Aortic smooth muscle cell (primary cell): Measurements from ENCODE around the gene TTC9B. TPM values are rescaled to one million over a fixed set of nuclear protein-coding genes. Genes with fewer than 3 reads are reported as not detected.

Experiments used
- total RNA-seq: library from RNA; depleted of rRNA; stranded (reverse); fragments of >200 nt; gene quantifications from 2 replicates; pipeline ENCODE4 v1.2.3, GENCODE V29; 2014

The TTC9B gene
- total RNA-seq, result not detected in 2 replicates

DNA sequence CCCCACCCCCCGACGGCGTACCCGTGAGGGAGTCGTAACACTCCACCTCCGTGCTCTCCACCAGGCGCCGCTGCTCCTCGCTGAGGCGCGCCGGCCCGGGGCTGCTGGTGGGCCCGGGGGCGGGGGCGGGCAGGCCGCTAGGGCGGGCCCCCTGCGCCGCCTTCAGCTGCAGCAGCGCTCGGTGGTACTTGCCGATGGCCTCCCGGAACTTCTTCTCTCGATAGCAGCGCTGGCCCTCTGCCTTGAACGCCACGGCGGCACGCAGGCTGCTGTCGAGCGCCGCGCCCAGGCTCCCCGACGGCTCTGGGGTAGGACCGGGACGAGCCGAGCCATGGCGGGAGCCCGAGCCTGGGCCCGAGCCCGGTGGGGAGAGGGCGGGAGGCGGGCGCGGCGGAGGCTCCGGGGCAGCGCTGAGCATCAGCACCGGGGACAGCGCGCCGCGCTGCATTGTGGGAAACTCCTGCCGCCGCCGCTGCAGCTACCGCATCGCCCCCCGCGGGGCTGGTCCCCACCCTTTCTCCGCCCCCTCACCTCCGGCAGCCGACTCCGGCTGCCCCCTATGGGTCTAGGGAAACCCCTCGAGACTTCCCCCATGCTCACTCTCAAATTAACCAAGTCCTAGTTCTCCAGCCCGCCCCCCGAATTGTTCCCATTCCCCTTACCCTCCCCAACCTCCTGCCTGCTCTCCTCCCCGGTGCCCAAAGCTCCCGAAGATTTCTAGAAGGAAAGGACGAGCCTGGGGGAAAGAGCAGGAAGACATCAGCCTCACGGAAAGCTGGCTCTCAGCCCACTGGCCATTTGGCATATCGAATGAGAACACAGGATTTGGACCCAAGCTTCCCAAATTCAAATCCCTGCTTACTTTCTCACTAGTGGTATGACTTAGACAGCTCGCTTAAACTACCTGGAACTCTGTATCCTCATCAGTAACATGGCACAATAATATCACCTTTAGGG lies at the start of gene TTC9B:
TTC9B (minus strand) TSS at position 451 of the 957 bp plus-strand sequence; CDS start at position 448, 3 bp downstream.

DNA sequence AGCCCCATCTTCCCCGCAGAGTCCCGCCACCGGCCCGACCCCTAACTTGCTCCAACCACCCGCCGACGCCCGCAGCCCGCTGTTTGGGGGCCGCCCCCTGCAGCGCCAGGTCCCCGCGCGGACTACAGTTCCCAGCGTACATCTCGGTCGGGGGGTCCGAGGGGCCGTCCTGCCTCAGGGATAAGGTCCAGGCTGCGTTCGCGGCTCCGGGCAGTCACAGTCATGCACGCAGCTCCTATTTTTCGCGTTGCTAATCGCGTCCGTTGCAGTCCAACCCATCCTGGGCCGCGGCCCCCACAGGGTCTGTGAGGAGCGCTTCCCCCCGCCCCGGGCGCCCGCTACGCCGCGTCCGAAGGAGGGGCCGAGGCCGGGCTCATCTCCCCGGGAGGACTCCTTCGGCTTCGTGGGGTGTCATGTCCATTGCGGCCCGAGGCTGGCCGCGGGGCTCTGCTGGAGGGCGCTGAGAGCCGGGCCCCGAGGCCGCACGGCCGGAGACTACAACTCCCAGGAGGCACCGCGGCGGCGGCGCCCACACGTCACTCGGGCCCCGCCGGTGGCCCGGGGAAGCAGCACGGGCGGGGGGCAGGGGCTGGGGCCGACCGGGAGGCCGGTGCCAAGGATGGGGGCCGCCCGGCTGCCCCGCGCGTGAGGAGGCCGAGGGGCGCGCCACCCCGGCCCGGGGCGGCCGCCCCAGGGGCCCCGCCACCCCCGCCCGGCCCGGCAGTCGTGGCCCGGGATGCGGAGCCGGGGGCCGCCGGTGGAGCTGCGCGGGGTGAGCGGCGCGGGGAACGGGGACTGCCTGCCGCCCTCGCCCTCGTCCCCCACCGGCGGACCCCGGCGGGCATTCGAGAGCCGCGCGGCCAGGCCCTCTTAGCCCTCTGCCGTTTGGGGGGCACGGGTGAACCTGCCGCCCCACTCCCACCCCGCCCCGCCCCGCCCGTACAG lies 27.0 kb downstream of the TTC9B start, which contains the start of gene MAP3K10:
MAP3K10 (plus strand) TSS at position 536 of the 945 bp plus-strand sequence. CDS start 606 bp downstream, outside the sequence.

Other genes starting within 250 kb of the TTC9B start
- gene PSMC4, start 247.2 kb downstream of the TTC9B start, total RNA-seq, result 91.5 and 96.7 TPM in 2 replicates
- 5.6 and 5.9 TPM in 2 replicates for gene ZNF546, start 221.3 kb downstream of the TTC9B start, total RNA-seq
- 15.7 and 17.3 TPM in 2 replicates for gene ZNF780B, start 162.2 kb downstream of the TTC9B start, total RNA-seq
- 14.1 and 14.3 TPM in 2 replicates for gene ZNF780A, start 127.4 kb downstream of the TTC9B start, total RNA-seq
- gene MAP3K10, start 27.0 kb downstream of the TTC9B start, total RNA-seq, result 5.8 and 7.3 TPM in 2 replicates
- gene CCNP, start 8.3 kb upstream of the TTC9B start, total RNA-seq, result 0.06 and 0.13 TPM in 2 replicates
- gene AKT2, start 67.0 kb upstream of the TTC9B start, total RNA-seq, result 65.1 and 75.9 TPM in 2 replicates
- gene C19orf47, start 130.0 kb upstream of the TTC9B start, total RNA-seq, result 4.0 and 5.4 TPM in 2 replicates
- 159 and 203 TPM in 2 replicates for gene PLD3, start 130.3 kb upstream of the TTC9B start, total RNA-seq
- 0.06 and 0.13 TPM in 2 replicates for gene HIPK4, start 171.8 kb upstream of the TTC9B start, total RNA-seq
- gene PRX, start 195.0 kb upstream of the TTC9B start, total RNA-seq, result 0.92 and 1.2 TPM in 2 replicates
- 20.4 and 34.9 TPM in 2 replicates for gene SERTAD1, start 207.6 kb upstream of the TTC9B start, total RNA-seq
- gene SERTAD3, start 226.0 kb upstream of the TTC9B start, total RNA-seq, result 17.4 and 18.6 TPM in 2 replicates
- gene BLVRB, start 247.4 kb upstream of the TTC9B start, total RNA-seq, result 127 and 149 TPM in 2 replicates
- 2.4 and 2.8 TPM in 2 replicates for gene SPTBN4, start 248.6 kb upstream of the TTC9B start, total RNA-seq